ENCODE data around the gene OGFOD2. TPM values are rescaled to one million over a fixed set of nuclear protein-coding genes. Genes with fewer than 3 reads are reported as not detected.

OGFOD2 gene
- polyA plus RNA-seq, 1 donor = 22.2 TPM

- no peaks in the 10 kb centered on the region for H3K9me3 ChIP-seq (ENCODE audit: control insufficient read depth, low read depth, low read length)
- H3K4me1 ChIP-seq (ENCODE audit: control insufficient read depth, insufficient read depth, low read length) = peaks cover 44% of the 10 kb centered on the region
- no peak overlapping the region for H3K4me3 ChIP-seq (ENCODE audit: low read length)
- H3K36me3 ChIP-seq (ENCODE audit: control insufficient read depth, insufficient read depth, low read length) = peaks cover 42% of the 10 kb centered on the region
- H3K27ac ChIP-seq (ENCODE audit: low read length) = no peak overlapping the region
- no peaks in the 10 kb centered on the region for H3K27me3 ChIP-seq (ENCODE audit: control insufficient read depth, insufficient read depth, low read length)
- DNase-seq = no peak
- WGBS (ENCODE audit: insufficient coverage, low lambda C conversion rate) = no CpG with 5 or more reads among the region's 21 CpGs
These were observed 8.1 kb downstream of the OGFOD2 start for GRCh38 chr12:122982963-122983788.

- Histone ChIP-seq H3K36me3 (ENCODE audit: control insufficient read depth, insufficient read depth, low read length) (peaks cover 40% of the 10 kb centered on the region), H3K27me3 (ENCODE audit: control insufficient read depth, insufficient read depth, low read length) (no peaks in the 10 kb centered on the region), H3K9me3 (ENCODE audit: control insufficient read depth, low read depth, low read length) (no peaks in the 10 kb centered on the region), H3K4me3 (ENCODE audit: low read length) (no peak overlapping the region), H3K27ac (ENCODE audit: low read length) (peak overlapping the region; percentile 67), H3K4me1 (ENCODE audit: control insufficient read depth, insufficient read depth, low read length) (peaks cover 44% of the 10 kb centered on the region)
- peak; percentile 61 to 80 for DNase-seq
- WGBS (ENCODE audit: insufficient coverage, low lambda C conversion rate) = 0% methylated on average over 1 of the region's 9 CpGs
These were observed 8.9 kb downstream of the OGFOD2 start for GRCh38 chr12:122983789-122984515.

GRCh38 chr12:122984612-122985337 is 9.7 kb downstream of the OGFOD2 start:
- H3K9me3 ChIP-seq (ENCODE audit: control insufficient read depth, low read depth, low read length) = no peaks in the 10 kb centered on the region
- no peak overlapping the region for H3K4me3 ChIP-seq (ENCODE audit: low read length)
- H3K4me1 ChIP-seq (ENCODE audit: control insufficient read depth, insufficient read depth, low read length) = peaks cover 42% of the 10 kb centered on the region
- no CpG with 5 or more reads among the region's 34 CpGs for WGBS (ENCODE audit: insufficient coverage, low lambda C conversion rate)
- DNase-seq = peak in 1 of 2 donors; percentile 47
- H3K36me3 ChIP-seq (ENCODE audit: control insufficient read depth, insufficient read depth, low read length) = peaks cover 40% of the 10 kb centered on the region
- peak overlapping the region; percentile 67 for H3K27ac ChIP-seq (ENCODE audit: low read length)
- no peaks in the 10 kb centered on the region for H3K27me3 ChIP-seq (ENCODE audit: control insufficient read depth, insufficient read depth, low read length)

GRCh38 chr12:122985338-122986257 is 10.6 kb downstream of the OGFOD2 start:
- no peak for DNase-seq
- Histone ChIP-seq H3K36me3 (ENCODE audit: control insufficient read depth, insufficient read depth, low read length) (peaks cover 40% of the 10 kb centered on the region), H3K4me1 (ENCODE audit: control insufficient read depth, insufficient read depth, low read length) (peaks cover 42% of the 10 kb centered on the region), H3K27me3 (ENCODE audit: control insufficient read depth, insufficient read depth, low read length) (no peaks in the 10 kb centered on the region), H3K9me3 (ENCODE audit: control insufficient read depth, low read depth, low read length) (no peaks in the 10 kb centered on the region), H3K4me3 (ENCODE audit: low read length) (no peak overlapping the region), H3K27ac (ENCODE audit: low read length) (no peak overlapping the region)
- WGBS (ENCODE audit: insufficient coverage, low lambda C conversion rate) = no CpG with 5 or more reads among the region's 45 CpGs

- no peak overlapping the region for H3K27ac ChIP-seq (ENCODE audit: low read length)
- H3K4me3 ChIP-seq (ENCODE audit: low read length) = no peak overlapping the region
- DNase-seq = no peak
- no peaks in the 10 kb centered on the region for H3K9me3 ChIP-seq (ENCODE audit: control insufficient read depth, low read depth, low read length)
- no peaks in the 10 kb centered on the region for H3K27me3 ChIP-seq (ENCODE audit: control insufficient read depth, insufficient read depth, low read length)
- H3K36me3 ChIP-seq (ENCODE audit: control insufficient read depth, insufficient read depth, low read length) = peaks cover 40% of the 10 kb centered on the region
- H3K4me1 ChIP-seq (ENCODE audit: control insufficient read depth, insufficient read depth, low read length) = peaks cover 42% of the 10 kb centered on the region
- no CpG with 5 or more reads among the region's 40 CpGs for WGBS (ENCODE audit: insufficient coverage, low lambda C conversion rate)
These were observed 11.3 kb downstream of the OGFOD2 start for GRCh38 chr12:122986258-122986871.

GRCh38 chr12:122987086-122987951 is 12.3 kb downstream of the OGFOD2 start:
- no peaks in the 10 kb centered on the region for H3K9me3 ChIP-seq (ENCODE audit: control insufficient read depth, low read depth, low read length)
- WGBS (ENCODE audit: insufficient coverage, low lambda C conversion rate) = no CpG with 5 or more reads among the region's 39 CpGs
- peaks cover 33% of the 10 kb centered on the region for H3K4me1 ChIP-seq (ENCODE audit: control insufficient read depth, insufficient read depth, low read length)
- no peak for DNase-seq
- peaks cover 31% of the 10 kb centered on the region for H3K36me3 ChIP-seq (ENCODE audit: control insufficient read depth, insufficient read depth, low read length)
- no peaks in the 10 kb centered on the region for H3K27me3 ChIP-seq (ENCODE audit: control insufficient read depth, insufficient read depth, low read length)
- no peak overlapping the region for H3K4me3 ChIP-seq (ENCODE audit: low read length)
- H3K27ac ChIP-seq (ENCODE audit: low read length) = no peak overlapping the region

- peaks cover 31% of the 10 kb centered on the region for H3K4me1 ChIP-seq (ENCODE audit: control insufficient read depth, insufficient read depth, low read length)
- no peak overlapping the region for H3K27ac ChIP-seq (ENCODE audit: low read length)
- no CpG with 5 or more reads among the region's 13 CpGs for WGBS (ENCODE audit: insufficient coverage, low lambda C conversion rate)
- no peak overlapping the region for H3K4me3 ChIP-seq (ENCODE audit: low read length)
- peaks cover 24% of the 10 kb centered on the region for H3K36me3 ChIP-seq (ENCODE audit: control insufficient read depth, insufficient read depth, low read length)
- H3K9me3 ChIP-seq (ENCODE audit: control insufficient read depth, low read depth, low read length) = no peaks in the 10 kb centered on the region
- no peaks in the 10 kb centered on the region for H3K27me3 ChIP-seq (ENCODE audit: control insufficient read depth, insufficient read depth, low read length)
- no peak for DNase-seq
These were observed 13.0 kb downstream of the OGFOD2 start for GRCh38 chr12:122988036-122988435.

- no peak for DNase-seq
- H3K4me3 ChIP-seq (ENCODE audit: low read length) = no peak overlapping the region
- no peak overlapping the region for H3K27ac ChIP-seq (ENCODE audit: low read length)
- H3K36me3 ChIP-seq (ENCODE audit: control insufficient read depth, insufficient read depth, low read length) = peaks cover 21% of the 10 kb centered on the region
- H3K4me1 ChIP-seq (ENCODE audit: control insufficient read depth, insufficient read depth, low read length) = peaks cover 29% of the 10 kb centered on the region
- no peaks in the 10 kb centered on the region for H3K9me3 ChIP-seq (ENCODE audit: control insufficient read depth, low read depth, low read length)
- no peaks in the 10 kb centered on the region for H3K27me3 ChIP-seq (ENCODE audit: control insufficient read depth, insufficient read depth, low read length)
- no CpG with 5 or more reads among the region's 21 CpGs for WGBS (ENCODE audit: insufficient coverage, low lambda C conversion rate)
These were observed 13.7 kb downstream of the OGFOD2 start for GRCh38 chr12:122988612-122989212.

Measured in large intestine (tissue), 3 donors.